DMS114 treated with DMSO at 0.1 percent for 48 hours (cell line): ENCODE results near the gene LDHAL6B.
"Not testable (repeated sequence)": the region's sequence is repeated elsewhere in the genome, so short reads cannot be mapped to it uniquely, and the experiment has no call there.

Experiments
- DNase-seq: peaks from one replicate; lab custom pipeline; 2025; ENCODE audit not compliant: unreplicated experiment; lab: John Stamatoyannopoulos, UW

The LDHAL6B gene

DNA sequence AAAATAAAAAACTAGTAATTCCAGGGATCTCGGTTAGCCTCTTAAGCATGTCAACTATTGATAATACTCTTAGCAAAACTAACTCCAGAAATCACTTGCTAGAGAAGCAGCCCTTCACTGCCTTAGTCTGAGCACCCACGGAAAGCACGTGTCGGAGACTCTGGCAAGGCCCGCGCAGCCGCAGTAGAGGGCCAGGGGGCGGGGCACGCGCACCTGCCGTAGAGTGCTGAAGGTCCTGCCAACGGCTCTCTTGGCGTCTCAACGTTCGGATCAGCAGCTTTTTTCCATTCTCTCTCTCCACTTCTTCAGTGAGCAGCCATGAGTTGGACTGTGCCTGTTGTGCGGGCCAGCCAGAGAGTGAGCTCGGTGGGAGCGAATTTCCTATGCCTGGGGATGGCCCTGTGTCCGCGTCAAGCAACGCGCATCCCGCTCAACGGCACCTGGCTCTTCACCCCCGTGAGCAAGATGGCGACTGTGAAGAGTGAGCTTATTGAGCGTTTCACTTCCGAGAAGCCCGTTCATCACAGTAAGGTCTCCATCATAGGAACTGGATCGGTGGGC, at the start of gene LDHAL6B:
TSS of gene LDHAL6B (plus strand) at position 221 of the 561 bp plus-strand sequence. CDS start at position 319, 98 bp downstream.
- no peak for DNase-seq

GRCh38 chr15:59157396-59157795, 49.2 kb upstream of the LDHAL6B start:
- DNase-seq = no peak

DNA sequence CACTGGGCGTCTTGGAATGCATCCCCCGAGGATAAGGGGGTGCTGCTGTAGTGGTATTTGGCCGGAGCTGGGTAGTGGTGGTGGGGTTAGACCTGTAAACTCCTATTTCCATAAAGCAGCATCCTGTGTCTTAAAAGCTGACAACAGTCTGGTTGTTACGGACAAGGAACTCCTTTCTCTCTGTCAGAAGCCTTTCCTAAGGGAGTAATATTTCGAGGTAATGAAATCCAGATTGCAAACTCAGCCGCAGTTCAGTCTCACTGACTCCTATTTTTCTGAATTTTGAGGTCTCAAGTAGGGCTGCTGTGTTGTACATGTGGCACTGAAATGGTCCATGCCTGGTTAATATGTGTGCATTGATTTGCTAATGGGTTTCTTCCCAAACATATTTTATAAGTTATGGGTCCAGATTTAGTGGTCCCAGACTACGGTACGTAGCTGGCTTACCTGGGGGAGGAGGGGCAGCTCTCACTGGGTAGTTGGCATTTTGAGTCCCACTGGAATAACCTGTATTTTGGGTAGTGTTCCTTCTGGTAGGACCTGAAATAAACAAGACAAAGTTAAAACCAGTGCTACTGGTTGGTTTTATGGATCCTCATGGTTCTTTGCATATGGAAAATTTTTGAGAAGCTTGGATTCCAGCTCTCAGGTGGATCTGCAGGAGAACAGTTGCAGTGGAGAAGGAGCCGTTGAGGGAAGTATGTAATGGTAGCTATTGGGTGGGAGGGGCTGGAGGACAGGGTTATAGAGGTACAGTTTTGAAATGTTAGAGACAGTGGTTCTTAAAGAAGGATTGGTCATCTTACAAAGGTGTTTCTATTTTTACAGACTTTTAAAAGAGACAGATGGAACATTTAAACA, 48.6 kb upstream of the LDHAL6B start:
- DNase-seq = no peak

DNA sequence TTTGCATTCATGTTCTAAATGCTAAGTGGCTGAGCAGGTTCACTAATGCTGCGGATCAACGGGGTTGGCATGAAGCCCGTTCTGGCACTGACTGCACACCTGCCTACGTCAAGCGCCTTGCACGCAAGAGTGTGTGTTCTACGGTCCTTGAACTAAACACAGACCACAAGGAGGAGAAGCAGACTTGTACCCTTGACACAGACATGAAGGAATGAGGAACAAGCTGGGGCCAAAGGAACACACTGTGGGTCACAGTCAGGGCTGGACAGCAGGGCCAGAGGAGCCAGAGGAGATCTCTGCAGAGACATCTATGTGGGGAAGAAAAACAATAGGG, 48.0 kb upstream of the LDHAL6B start:
- DNase-seq = no peak

GRCh38 chr15:59159210-59159609, 47.4 kb upstream of the LDHAL6B start:
- DNase-seq = no peak

- DNase-seq = peak; percentile 13
These were observed 45.6 kb upstream of the LDHAL6B start for GRCh38 chr15:59160880-59161593.

GRCh38 chr15:59162080-59162479, 44.6 kb upstream of the LDHAL6B start:
- not testable (repeated sequence) for DNase-seq

DNA sequence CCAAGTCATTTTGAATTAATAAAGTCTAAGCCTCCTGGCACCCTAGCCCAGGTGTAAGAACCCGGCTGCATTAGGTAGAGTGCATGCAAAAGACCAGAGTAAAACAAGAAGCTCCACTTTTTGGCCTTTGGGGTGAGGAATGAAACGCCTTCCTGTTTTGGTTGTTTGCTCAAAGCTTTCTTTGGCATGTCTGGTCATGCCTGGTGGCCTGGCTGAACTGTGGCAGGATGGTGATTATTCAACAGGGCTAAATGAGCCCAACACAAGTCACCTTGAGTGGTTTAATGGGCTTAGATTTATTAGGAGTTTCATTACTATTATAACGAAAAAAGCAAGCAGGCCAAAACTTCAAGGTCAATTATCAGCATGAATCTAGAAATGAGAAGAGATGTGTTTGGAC, 40.9 kb upstream of the LDHAL6B start:
- no peak for DNase-seq

DNA sequence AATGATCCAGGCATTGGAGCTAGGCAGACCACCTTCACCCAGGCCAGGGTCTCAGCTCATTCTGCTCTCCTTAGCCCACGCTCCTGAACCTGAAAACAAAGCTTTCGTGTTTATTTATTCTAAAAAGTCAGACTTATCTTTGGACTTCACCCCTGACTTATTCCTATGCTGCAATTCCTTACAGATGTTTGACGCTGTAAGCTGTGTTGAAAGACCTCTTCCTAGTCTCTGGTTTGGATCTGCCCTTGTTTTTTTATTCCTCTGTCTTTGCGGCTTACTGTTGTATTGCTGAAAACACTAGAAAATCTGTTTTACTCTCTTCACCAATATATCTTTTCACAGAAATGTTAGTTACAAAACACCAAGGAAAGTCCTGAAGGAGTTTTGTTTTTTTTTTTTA, 40.5 kb upstream of the LDHAL6B start:
- DNase-seq = no peak

DNA sequence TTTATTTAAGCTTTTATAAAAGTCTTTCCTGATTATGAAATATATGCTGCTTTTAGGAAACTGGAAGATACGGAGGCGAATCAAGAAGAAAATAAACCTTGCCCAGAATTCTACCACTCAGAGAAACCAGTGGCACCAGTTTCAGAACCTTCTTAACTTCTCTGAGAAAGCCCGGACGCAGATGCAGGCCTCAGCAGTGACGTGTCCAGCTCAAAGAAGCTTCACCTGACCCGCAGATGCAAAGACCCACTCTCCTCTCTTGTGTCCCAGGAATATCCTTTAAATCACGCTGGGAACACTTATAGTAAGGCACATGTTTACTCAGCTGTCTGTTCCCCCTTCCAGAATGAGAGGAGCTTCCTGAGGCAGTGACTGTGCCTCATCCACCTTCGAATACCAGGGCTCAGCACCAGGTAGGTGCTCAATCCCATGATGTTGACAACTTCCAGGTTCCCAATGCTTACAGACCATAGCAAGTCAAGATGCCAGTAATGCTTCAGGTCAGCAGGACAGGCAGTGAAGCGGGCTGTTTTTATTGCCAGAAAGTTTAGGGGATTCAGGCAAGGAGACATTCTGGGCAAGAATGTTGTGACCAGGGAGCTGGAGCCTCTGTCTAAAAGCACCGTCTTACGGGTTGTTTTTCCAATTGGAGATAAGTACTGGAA, 39.9 kb upstream of the LDHAL6B start:
- DNase-seq = no peak

- no peak for DNase-seq
These were observed 38.1 kb upstream of the LDHAL6B start for GRCh38 chr15:59168536-59168935.

DNA sequence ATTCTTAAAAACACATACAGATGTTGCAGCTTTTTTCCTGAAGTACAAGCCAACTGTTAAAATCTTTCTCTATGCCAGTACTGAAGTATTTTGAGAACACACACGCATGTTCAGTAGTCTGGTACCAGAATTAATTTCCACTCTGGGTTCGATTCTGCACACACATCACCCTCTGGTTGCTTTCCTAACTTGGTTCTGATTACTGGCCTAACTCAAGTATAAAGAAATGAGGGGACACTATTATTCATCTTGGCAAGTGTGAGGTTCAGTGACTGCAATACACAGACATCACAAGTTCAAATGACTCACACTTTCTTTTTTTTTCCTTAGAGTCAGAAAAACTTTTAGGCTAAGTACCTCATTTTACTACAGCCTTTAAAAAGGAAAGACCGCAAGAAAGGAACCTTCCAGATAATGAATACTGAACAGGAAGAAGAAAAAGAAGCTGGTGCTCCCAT, 37.4 kb upstream of the LDHAL6B start:
- DNase-seq = no peak

- no peak for DNase-seq
These were observed 36.2 kb upstream of the LDHAL6B start for GRCh38 chr15:59170295-59171066.

- DNase-seq = no peak
These were observed 35.6 kb upstream of the LDHAL6B start for GRCh38 chr15:59171067-59171397.

DNA sequence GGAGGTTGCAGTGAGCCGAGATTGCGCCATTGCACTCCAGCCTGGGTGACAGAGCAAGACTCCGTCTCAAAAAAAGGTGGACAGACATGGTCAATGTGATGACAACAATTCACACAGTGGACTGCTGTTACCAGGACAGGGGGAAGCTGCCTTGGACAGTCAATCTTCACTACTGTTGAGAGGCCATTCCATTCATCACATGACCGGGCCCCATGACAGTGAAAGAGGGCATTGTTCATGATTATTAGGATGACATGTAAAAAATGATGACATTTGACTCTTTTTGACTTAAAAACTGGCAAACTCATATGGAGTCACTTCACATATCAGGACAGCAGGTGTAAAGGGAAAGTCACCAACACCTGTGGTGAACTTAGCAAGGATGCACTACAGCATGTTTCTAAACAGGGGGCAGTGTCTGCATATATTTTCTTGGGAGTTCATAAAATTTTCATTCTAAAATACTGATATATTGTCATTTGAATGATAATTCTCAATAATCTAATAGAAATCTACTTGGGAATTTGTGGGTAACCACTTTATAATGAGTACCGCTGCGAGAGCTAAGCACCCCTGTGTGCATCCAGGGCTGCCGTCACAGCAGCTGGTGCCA, 34.2 kb upstream of the LDHAL6B start:
- DNase-seq = no peak

- no peak for DNase-seq
These were observed 33.4 kb upstream of the LDHAL6B start for GRCh38 chr15:59173194-59173593.

- no peak for DNase-seq
These were observed 32.4 kb upstream of the LDHAL6B start for GRCh38 chr15:59174151-59174834.

DNA sequence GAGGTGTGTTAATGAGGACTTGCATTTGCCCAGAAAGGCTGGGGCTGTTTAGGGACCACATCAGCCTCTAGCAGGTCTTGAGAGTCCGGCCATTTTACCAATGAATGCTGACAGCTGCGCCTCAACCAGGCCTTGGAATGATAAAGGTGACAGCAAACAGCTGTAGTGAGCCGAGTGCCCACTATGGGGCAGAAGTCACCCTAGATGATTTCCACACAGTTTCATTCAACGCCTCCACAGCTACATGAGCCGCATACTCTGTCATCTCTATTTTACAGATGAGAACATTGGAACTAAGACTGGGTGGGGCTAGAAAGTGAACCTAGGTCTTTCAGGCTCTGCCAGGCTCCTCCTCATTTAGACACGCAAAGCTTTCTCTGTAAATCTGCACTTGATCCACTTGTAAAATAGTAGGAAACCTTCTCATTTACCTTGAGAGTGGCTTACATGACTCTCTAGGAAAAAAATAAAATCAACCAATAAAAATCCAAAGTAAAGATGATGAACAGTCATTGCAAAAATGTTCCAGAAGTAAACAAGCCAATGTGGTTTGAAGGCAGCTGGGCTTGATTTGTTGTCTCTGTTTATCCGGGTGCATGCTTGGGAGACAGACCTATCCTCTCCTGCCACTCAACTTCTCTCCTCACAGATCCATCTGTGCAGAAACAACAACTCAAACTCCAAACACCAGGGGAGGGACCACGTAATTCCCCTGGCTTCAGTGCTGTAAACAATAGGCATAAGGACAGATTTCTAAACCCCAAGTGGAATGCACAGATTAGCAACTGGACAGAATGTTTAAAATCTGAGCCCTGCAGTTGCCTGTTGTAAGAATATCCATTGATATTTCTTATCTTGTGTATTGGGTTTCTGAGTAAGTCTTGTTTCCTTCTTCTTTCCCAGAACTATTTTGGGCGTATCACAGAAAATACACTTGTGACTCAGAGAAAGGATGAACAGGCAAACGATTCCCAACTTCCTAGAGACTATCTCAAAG, 31.5 kb upstream of the LDHAL6B start:
- DNase-seq = no peak
